Astrocyte of the spinal cord (primary cell): ENCODE results near the gene PFKFB3.
A peak's percentile ranks its signal among the peaks of the same experiment; 100 is the strongest.

Source experiments
- DNase-seq: peaks from one replicate; pipeline ENCODE4 v3.0.0; 2011; ENCODE audit warnings: low read depth, low spot score
- H3K4me3 ChIP-seq: 2 replicates; pipeline ENCODE4 v1.5.1; 2011; ENCODE audit warnings: low read depth, mild to moderate bottlenecking, low read length, moderate library complexity
- in situ Hi-C: cut with HindIII; loops from 2 replicates; pipeline ENCODE4 v1.10.0; 2017; ENCODE audit warnings: low sequenced_read_pairs
- TF ChIP-seq, protein P1 (sequence below): IDR thresholded peaks from 2 replicates; pipeline ENCODE4 v1.5.1; 2012; ENCODE audit warnings: low read depth, mild to moderate bottlenecking, low read length, inconsistent platforms

Gene PFKFB3

DNA sequence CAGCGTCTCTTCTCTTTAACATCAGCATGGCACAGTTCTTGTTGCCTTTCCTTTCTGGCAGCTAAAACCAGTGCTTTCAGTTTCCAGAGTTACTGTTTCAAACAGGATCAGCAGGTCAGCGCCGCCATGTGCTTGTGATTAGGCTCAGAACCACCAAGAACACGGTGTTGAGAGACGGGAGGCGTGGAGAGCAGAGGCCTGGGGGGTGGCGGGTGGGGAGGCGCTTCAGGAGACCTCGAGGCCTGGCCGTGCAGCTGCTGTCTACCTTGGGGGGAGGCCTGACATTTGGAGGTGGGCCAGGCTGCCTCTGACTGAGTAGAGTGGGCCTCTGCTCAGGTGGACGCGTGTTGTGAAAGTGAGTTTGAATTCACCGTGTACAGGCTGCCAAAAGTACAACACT lies 22.0 kb downstream of the PFKFB3 start:
- TF ChIP-seq, protein P1, sequence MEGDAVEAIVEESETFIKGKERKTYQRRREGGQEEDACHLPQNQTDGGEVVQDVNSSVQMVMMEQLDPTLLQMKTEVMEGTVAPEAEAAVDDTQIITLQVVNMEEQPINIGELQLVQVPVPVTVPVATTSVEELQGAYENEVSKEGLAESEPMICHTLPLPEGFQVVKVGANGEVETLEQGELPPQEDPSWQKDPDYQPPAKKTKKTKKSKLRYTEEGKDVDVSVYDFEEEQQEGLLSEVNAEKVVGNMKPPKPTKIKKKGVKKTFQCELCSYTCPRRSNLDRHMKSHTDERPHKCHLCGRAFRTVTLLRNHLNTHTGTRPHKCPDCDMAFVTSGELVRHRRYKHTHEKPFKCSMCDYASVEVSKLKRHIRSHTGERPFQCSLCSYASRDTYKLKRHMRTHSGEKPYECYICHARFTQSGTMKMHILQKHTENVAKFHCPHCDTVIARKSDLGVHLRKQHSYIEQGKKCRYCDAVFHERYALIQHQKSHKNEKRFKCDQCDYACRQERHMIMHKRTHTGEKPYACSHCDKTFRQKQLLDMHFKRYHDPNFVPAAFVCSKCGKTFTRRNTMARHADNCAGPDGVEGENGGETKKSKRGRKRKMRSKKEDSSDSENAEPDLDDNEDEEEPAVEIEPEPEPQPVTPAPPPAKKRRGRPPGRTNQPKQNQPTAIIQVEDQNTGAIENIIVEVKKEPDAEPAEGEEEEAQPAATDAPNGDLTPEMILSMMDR = no peak
- H3K4me3 ChIP-seq = no peak overlapping the region
- in situ Hi-C loops = no loop called here
- no peak for DNase-seq

DNA sequence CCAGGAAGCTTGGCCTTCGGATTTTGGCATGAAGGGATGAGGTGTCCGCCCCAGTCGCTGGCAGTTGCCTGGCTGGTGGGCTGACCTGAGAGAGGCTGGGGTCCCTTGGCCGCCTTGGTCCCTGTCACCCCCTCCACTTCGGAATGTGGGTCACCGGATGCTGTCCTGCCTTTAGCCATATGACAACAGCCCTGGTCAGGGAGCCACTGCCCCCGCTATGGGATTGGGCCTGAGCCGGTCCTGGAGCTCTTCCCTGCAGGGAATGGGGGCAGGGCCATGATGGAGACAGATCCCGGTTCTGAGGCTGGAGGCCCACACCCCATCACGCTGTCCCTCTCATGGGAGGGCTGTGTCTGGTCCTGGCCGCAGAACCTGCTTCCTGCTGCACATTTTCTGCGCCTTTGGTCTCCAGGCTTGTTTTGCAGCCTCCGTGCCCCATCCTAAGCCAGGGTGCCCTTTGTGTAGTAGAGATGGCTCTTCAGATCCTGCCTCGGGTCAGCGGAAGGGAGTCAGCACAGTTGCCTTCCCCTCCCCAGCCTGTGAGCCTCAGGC lies 22.6 kb downstream of the PFKFB3 start:
- in situ Hi-C loops = no loop called here
- DNase-seq = no peak
- H3K4me3 ChIP-seq = no peak overlapping the region
- TF ChIP-seq, protein P1 = no peak

DNA sequence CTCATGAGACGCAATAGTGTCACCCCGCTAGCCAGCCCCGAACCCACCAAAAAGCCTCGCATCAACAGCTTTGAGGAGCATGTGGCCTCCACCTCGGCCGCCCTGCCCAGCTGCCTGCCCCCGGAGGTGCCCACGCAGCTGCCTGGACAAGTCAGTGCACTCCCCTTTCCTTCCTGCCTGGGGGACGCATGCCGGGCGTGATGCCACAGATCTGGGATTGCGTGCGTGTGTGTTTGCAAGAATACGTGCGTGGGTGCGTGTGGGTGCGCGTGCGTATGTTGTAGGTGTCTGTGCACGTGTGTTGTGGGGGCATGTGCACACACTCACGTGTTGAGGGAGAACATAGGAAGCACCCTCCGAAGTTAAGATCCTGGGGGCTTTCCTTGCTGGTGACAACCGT lies 23.5 kb downstream of the PFKFB3 start:
- no peak overlapping the region for H3K4me3 ChIP-seq
- no peak for DNase-seq
- in situ Hi-C loops = no loop called here
- TF ChIP-seq, protein P1 = no peak

DNA sequence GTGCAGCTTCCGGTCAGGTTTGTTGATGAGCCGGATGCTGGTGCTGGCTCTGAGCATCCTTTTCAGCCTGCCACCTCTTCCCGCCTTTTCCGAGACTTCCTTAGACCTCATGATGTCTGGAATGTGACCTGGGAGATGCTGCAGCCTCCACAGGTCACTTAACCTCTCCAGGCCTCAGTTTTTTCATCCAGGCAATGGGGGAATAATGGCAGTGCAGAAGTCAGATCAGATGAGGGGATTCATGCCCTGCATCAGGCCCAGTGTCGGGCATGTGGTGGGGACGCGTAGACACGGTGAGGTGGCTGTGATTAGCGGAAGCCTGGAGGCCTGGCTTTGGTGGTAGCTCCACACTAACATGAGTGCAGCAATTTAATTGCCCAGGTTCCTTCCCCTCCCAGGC lies 24.6 kb downstream of the PFKFB3 start:
- H3K4me3 ChIP-seq = no peak overlapping the region
- no peak for DNase-seq
- in situ Hi-C loops = no loop called here
- TF ChIP-seq, protein P1 = no peak

DNA sequence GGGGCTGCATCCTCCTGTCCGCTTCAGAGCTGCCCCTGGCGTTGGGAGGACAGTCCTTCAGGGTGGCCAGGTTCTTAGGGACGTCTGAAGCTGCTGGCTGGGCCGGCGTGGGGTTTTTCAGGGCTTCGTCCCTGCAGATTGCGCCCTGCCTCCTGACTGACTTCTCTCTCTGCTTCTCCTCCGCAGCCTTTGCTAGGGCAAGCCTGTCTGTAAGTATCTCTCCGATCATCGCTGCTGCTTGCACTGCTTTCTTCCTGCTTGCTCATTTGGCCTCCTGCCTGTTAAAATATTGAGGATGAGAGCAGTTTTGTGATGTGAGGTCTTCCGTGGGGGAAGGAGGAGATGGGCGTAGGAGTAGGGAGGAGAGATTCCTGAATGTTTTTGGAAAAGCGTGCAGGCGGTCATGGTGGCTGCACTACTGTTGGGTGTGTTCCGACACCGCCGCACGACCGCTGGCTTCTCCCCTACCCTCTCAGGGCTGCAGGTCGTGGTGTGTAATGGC lies 25.3 kb downstream of the PFKFB3 start:
- in situ Hi-C loops = no loop called here
- H3K4me3 ChIP-seq = no peak overlapping the region
- TF ChIP-seq, protein P1 = no peak
- DNase-seq = peak; percentile 76

DNA sequence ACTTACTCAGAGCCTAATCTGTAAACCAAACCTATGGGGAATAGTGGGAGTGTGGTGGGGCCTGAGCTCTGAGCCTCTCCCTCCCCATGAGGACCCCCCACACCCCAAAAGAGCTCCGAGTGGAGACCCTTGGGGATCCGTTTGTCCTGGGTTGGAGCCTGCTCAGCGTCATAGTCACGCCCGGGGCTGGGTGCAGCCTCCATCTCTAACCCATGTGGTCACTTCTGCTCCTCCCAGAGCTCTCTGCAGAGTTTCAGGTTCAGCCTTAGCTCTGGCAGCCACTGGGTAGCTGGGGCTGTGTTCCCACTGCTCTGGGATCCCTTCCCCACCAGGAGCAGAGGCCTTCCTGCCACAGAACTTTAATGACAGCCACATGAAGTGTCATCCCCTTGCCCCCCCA lies 25.9 kb downstream of the PFKFB3 start:
- H3K4me3 ChIP-seq = no peak overlapping the region
- DNase-seq = no peak
- in situ Hi-C loops = no loop called here
- TF ChIP-seq, protein P1 = no peak
